ENCODE results near the gene TTLL10. TPM values are rescaled to one million over a fixed set of nuclear protein-coding genes. Genes with fewer than 3 reads are reported as not detected.

TTLL10 gene
- polyA plus RNA-seq, 1 of the 3 experiments (the other 2 are of a cell fraction): not detected

GRCh38 chr1:1167398-1167821 is 6.3 kb upstream of the TTLL10 start:
- Histone ChIP-seq H3F3A (replicated peaks; ENCODE audit: insufficient read depth) (no peaks in the 10 kb centered on the region), H3K9me2 (no peaks in the 10 kb centered on the region), H3K9ac (no peak overlapping the region), H3K79me2 (ENCODE audit: insufficient read depth) (no peaks in the 10 kb centered on the region), H2AFZ (ENCODE audit: low read depth) (no peak overlapping the region), H3K4me2 (no peak overlapping the region), H3K36me3 (replicated peaks in 1 of 2; ENCODE audit: control insufficient read depth in 1 of 2, insufficient read depth in 2 of 2, low read length in 1 of 2) (no peaks in the 10 kb centered on the region), H3K27ac (ENCODE audit: low read depth in 2 of 2, low read length in 1 of 2) (no peak overlapping the region), H3K4me1 (ENCODE audit: control insufficient read depth in 1 of 2, insufficient read depth in 2 of 2, low read depth in 1 of 2, low read length in 1 of 2) (no peaks in the 10 kb centered on the region), H3K27me3 (ENCODE audit: insufficient read depth) (no peaks in the 10 kb centered on the region), H3K4me3 (ENCODE audit: low read depth in 2 of 2, low read length in 1 of 2) (no peak overlapping the region), H4K20me1 (ENCODE audit: insufficient read depth) (no peaks in the 10 kb centered on the region), H3K9me3 (no peaks in the 10 kb centered on the region)
- TF ChIP-seq EP300 (IDR thresholded peaks at IDR 0.05; ENCODE audit: borderline replicate concordance in 1 of 2, low read depth in 1 of 2, low read length in 1 of 2) (no peak), TEAD4 (IDR thresholded peaks at IDR 0.05; ENCODE audit: borderline replicate concordance, insufficient read depth) (no peak), REST (IDR thresholded peaks at IDR 0.05; ENCODE audit: low read depth, low read length) (no peak), MAX (IDR thresholded peaks at IDR 0.05; ENCODE audit: low read depth) (no peak), SIN3A (IDR thresholded peaks at IDR 0.05; ENCODE audit: borderline replicate concordance, low read depth, low read length) (no peak), RCOR1 (IDR thresholded peaks at IDR 0.05; ENCODE audit: low read length) (no peak), ZBTB33 (IDR thresholded peaks at IDR 0.05; ENCODE audit: borderline replicate concordance, low read depth) (no peak), EZH2phosphoT487 (IDR thresholded peaks at IDR 0.05; ENCODE audit: borderline replicate concordance, low read depth) (no peak), TCF12 (IDR thresholded peaks at IDR 0.05) (no peak), PBX3 (IDR thresholded peaks at IDR 0.05) (no peak), SMC3 (IDR thresholded peaks at IDR 0.05; ENCODE audit: low read depth, low read length) (no peak), USF1 (IDR thresholded peaks at IDR 0.05; ENCODE audit: borderline replicate concordance, low read depth) (no peak), FOXJ3 (CRISPR knock-in tag; IDR thresholded peaks at IDR 0.05) (no peak), USF2 (IDR thresholded peaks at IDR 0.05; ENCODE audit: borderline replicate concordance, low read depth, low read length) (no peak), CHD2 (IDR thresholded peaks at IDR 0.05; ENCODE audit: low read length, partially characterized antibody) (no peak), NRF1 (IDR thresholded peaks at IDR 0.05; ENCODE audit: low read depth, low read length) (no peak), RAD21 (IDR thresholded peaks at IDR 0.05; ENCODE audit: low read length) (no peak), ELF1 (IDR thresholded peaks at IDR 0.05) (no peak)
- no peak for DNase-seq
- ChIA-PET POLR2A (no interaction called here), CTCF (interaction anchor here (0.6 kb wide), 1 partner anchor 45 kb away, joined by 3 read pairs; no protein-coding TSS in a partner anchor)
- WGBS (ENCODE audit: low lambda C conversion rate): no CpG with 5 or more reads among the region's 20 CpGs

All from SK-N-SH (cell line).